Fibroblast of mammary gland (primary cell): ENCODE results near the gene SIX5.
"Not testable (repeated sequence)": the region's sequence is repeated elsewhere in the genome, so short reads cannot be mapped to it uniquely, and the experiment has no call there.

Source experiments
- DNase-seq: peaks from one replicate; pipeline ENCODE4 v3.0.0-alpha.2; 2010; ENCODE audit warnings: low read depth
- H3K4me3 ChIP-seq: 2 replicates; pipeline ENCODE4 v1.5.1; 2011; ENCODE audit warnings: low read depth, mild to moderate bottlenecking, low read length, moderate library complexity; ENCODE audit not compliant: control insufficient read depth
- CTCF ChIP-seq: conservative IDR thresholded peaks from 2 replicates; pipeline ENCODE4 v1.5.1; 2011; ENCODE audit warnings: low read depth, low read length, inconsistent platforms; ENCODE audit not compliant: control insufficient read depth, insufficient read depth

Gene SIX5

GRCh38 chr19:45729800-45730290, 39.2 kb downstream of the SIX5 start:
- TF ChIP-seq CTCF = no peak
- H3K4me3 ChIP-seq = peak overlapping the region; percentile 95
- peak; percentile 11 for DNase-seq

- H3K4me3 ChIP-seq, DNase-seq: not testable (repeated sequence)
Observed at GRCh38 chr19:45728683-45729082, 40.4 kb downstream of the SIX5 start.

- not testable (repeated sequence) for H3K4me3 ChIP-seq, DNase-seq
Observed at GRCh38 chr19:45720065-45720464, 49.0 kb downstream of the SIX5 start.

- DNase-seq = peak; percentile 31
- no peak for TF ChIP-seq CTCF
- peak overlapping the region; percentile 44 for H3K4me3 ChIP-seq
Observed at GRCh38 chr19:45717983-45718650, 50.9 kb downstream of the SIX5 start.

- no peak for TF ChIP-seq CTCF
- peak overlapping the region; percentile 69 for H3K4me3 ChIP-seq
- peak; percentile 99 for DNase-seq
Observed at GRCh38 chr19:45717131-45717982, 51.7 kb downstream of the SIX5 start.

GRCh38 chr19:45716359-45717130, 52.5 kb downstream of the SIX5 start:
- peak; percentile 11 for DNase-seq
- peak overlapping the region; percentile 69 for H3K4me3 ChIP-seq
- no peak for TF ChIP-seq CTCF

- no peak for TF ChIP-seq CTCF
- DNase-seq = no peak
- H3K4me3 ChIP-seq = no peak overlapping the region
Observed at GRCh38 chr19:45715139-45715538, 53.9 kb downstream of the SIX5 start.
